ENCODE data around the gene TBC1D24. TPM values are rescaled to one million over a fixed set of nuclear protein-coding genes. Genes with fewer than 3 reads are reported as not detected.

TBC1D24 gene
- 7.1 TPM for polyA plus RNA-seq (2013, experiment 1 of 2)
- polyA plus RNA-seq (2013, experiment 2 of 2): 7.2 TPM

- Histone ChIP-seq H3K4ac (ENCODE audit: low read length) (no peak within 1 kb of the TSS), H4K8ac (ENCODE audit: low read depth, low read length) (peak within 1 kb of the TSS; percentile 82), H4K91ac (ENCODE audit: low read depth, low read length, poor library complexity) (no peak within 1 kb of the TSS), H3K14ac (ENCODE audit: low read length) (peak within 1 kb of the TSS; percentile 94), H2BK15ac (ENCODE audit: low read length) (peak within 1 kb of the TSS; percentile 88), H3K79me1 (ENCODE audit: low read depth, low read length) (peaks cover 13% of the 10 kb centered on the region), H3K27ac (replicated peaks; ENCODE audit: low read length) (no peak within 1 kb of the TSS), H2BK12ac (ENCODE audit: low read length) (peak within 1 kb of the TSS; percentile 54), H3K9me3 (replicated peaks in 1 of 2; ENCODE audit: control insufficient read depth in 2 of 2, insufficient read depth in 1 of 2, low read depth in 1 of 2, low read length in 2 of 2) (no peaks in the 10 kb centered on the region), H3K23ac (ENCODE audit: low read depth, low read length, poor library complexity) (peak within 1 kb of the TSS; percentile 99), H2AK5ac (ENCODE audit: low read depth, low read length) (peak within 1 kb of the TSS; percentile 96), H3K18ac (ENCODE audit: low read length) (peak within 1 kb of the TSS; percentile 100), H3K9ac (ENCODE audit: low read depth, low read length, poor library complexity) (peak within 1 kb of the TSS; percentile 99), H2BK120ac (ENCODE audit: low read depth, low read length) (no peak within 1 kb of the TSS), H2AFZ (ENCODE audit: low read length) (peak within 1 kb of the TSS; percentile 93), H3K27me3 (ENCODE audit: control insufficient read depth in 3 of 3, insufficient read depth in 3 of 3, low read depth in 1 of 3, low read length in 3 of 3) (peaks cover 0 to 22% (median 0%) of the 10 kb centered on the region in 3 experiments), H3K4me2 (ENCODE audit: insufficient read depth, low read length, poor library complexity, severe bottlenecking) (peak within 1 kb of the TSS; percentile 94), H2BK5ac (ENCODE audit: low read length) (peak within 1 kb of the TSS; percentile 82), H3K4me1 (ENCODE audit: control insufficient read depth in 2 of 2, insufficient read depth in 1 of 2, low read depth in 1 of 2, low read length in 2 of 2) (peaks cover 21 to 23% of the 10 kb centered on the region in 2 donors), H3K4me3 (ENCODE audit: low read length in 2 of 2) (peak within 1 kb of the TSS; percentile 79 to 91), H3K36me3 (replicated peaks in 1 of 2; ENCODE audit: control insufficient read depth in 2 of 2, insufficient read depth in 2 of 2, low read length in 2 of 2) (no peaks in the 10 kb centered on the region)
- peak; percentile 86 for DNase-seq (ENCODE audit: low spot score)
- no CpG with 5 or more reads among the region's 77 CpGs for WGBS, 2 donors (ENCODE audit: extremely low coverage in 2 of 2, insufficient read length in 2 of 2, insufficient replicate concordance in 1 of 2)
Measured at GRCh38 chr16:2474877-2475412, at the start of gene TBC1D24. TBC1D24 (plus strand) TSS chr16:2475127; CDS start chr16:2496149, 21,022 bp downstream.

- Histone ChIP-seq H2BK15ac (ENCODE audit: low read length) (no peak overlapping the region), H2AK5ac (ENCODE audit: low read depth, low read length) (peak overlapping the region; percentile 63), H3K18ac (ENCODE audit: low read length) (no peak overlapping the region), H3K27ac (replicated peaks; ENCODE audit: low read length) (no peak overlapping the region), H3K9ac (ENCODE audit: low read depth, low read length, poor library complexity) (no peak overlapping the region), H3K36me3 (replicated peaks in 1 of 2; ENCODE audit: control insufficient read depth in 2 of 2, insufficient read depth in 2 of 2, low read length in 2 of 2) (peaks cover 0 to 5% of the 10 kb centered on the region in 2 donors), H3K4ac (ENCODE audit: low read length) (no peak overlapping the region), H2BK12ac (ENCODE audit: low read length) (peak overlapping the region; percentile 7), H3K23ac (ENCODE audit: low read depth, low read length, poor library complexity) (peak overlapping the region; percentile 17), H3K27me3 (ENCODE audit: control insufficient read depth in 3 of 3, insufficient read depth in 3 of 3, low read depth in 1 of 3, low read length in 3 of 3) (peaks cover 0 to 7% (median 0%) of the 10 kb centered on the region in 3 experiments), H2AFZ (ENCODE audit: low read length) (no peak overlapping the region), H3K79me1 (ENCODE audit: low read depth, low read length) (peaks cover 4% of the 10 kb centered on the region), H3K9me3 (replicated peaks in 1 of 2; ENCODE audit: control insufficient read depth in 2 of 2, insufficient read depth in 1 of 2, low read depth in 1 of 2, low read length in 2 of 2) (no peaks in the 10 kb centered on the region), H3K4me3 (ENCODE audit: low read length in 2 of 2) (no peak overlapping the region), H2BK5ac (ENCODE audit: low read length) (no peak overlapping the region), H2BK120ac (ENCODE audit: low read depth, low read length) (no peak overlapping the region), H3K4me1 (ENCODE audit: control insufficient read depth in 2 of 2, insufficient read depth in 1 of 2, low read depth in 1 of 2, low read length in 2 of 2) (peaks cover 11 to 13% of the 10 kb centered on the region in 2 donors), H4K8ac (ENCODE audit: low read depth, low read length) (no peak overlapping the region), H4K91ac (ENCODE audit: low read depth, low read length, poor library complexity) (no peak overlapping the region), H3K4me2 (ENCODE audit: insufficient read depth, low read length, poor library complexity, severe bottlenecking) (no peak overlapping the region), H3K14ac (ENCODE audit: low read length) (peak overlapping the region; percentile 21)
- DNase-seq (ENCODE audit: low spot score): no peak
- no CpG with 5 or more reads among the region's 13 CpGs for WGBS, 2 donors (ENCODE audit: extremely low coverage in 2 of 2, insufficient read length in 2 of 2, insufficient replicate concordance in 1 of 2)
Measured at GRCh38 chr16:2425825-2426430, 49.0 kb upstream of the TBC1D24 start.

DNA sequence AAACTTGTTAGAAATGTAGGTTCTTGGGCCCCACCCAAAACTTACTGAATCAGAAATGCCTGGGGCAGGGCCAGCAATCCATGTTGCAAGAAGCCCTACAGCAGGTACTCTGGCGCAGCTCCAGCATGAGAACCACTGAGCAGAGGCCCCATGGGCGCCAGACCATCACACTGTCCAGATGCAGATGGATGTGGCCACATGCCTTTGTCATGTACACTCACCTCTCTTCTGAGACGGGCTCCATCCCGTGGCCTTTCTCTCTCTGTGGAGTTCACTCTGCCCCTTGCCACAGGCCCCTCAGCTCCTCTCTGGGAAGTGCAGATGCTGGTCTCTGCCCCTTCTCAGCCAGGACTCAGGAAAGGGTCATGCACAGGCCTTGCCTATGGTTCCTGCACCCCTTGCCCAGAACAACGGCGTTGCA lies 48.0 kb upstream of the TBC1D24 start:
- no peak overlapping the region for H2BK5ac ChIP-seq (ENCODE audit: low read length)
- no peak overlapping the region for H3K4me2 ChIP-seq (ENCODE audit: insufficient read depth, low read length, poor library complexity, severe bottlenecking)
- peaks cover 11 to 13% of the 10 kb centered on the region in 2 donors for H3K4me1 ChIP-seq (ENCODE audit: control insufficient read depth in 2 of 2, insufficient read depth in 1 of 2, low read depth in 1 of 2, low read length in 2 of 2)
- no peak overlapping the region for H4K91ac ChIP-seq (ENCODE audit: low read depth, low read length, poor library complexity)
- H3K79me1 ChIP-seq (ENCODE audit: low read depth, low read length): peaks cover 8% of the 10 kb centered on the region
- peaks cover 3 to 15% of the 10 kb centered on the region in 2 donors for H3K36me3 ChIP-seq (replicated peaks in 1 of 2; ENCODE audit: control insufficient read depth in 2 of 2, insufficient read depth in 2 of 2, low read length in 2 of 2)
- H2AK5ac ChIP-seq (ENCODE audit: low read depth, low read length): no peak overlapping the region
- H3K27ac ChIP-seq (replicated peaks; ENCODE audit: low read length): no peak overlapping the region
- no peak overlapping the region for H3K14ac ChIP-seq (ENCODE audit: low read length)
- no peak overlapping the region for H2BK15ac ChIP-seq (ENCODE audit: low read length)
- peak overlapping the region; percentile 24 for H3K9ac ChIP-seq (ENCODE audit: low read depth, low read length, poor library complexity)
- no peak overlapping the region for H3K18ac ChIP-seq (ENCODE audit: low read length)
- no peak overlapping the region for H3K23ac ChIP-seq (ENCODE audit: low read depth, low read length, poor library complexity)
- WGBS, 2 donors (ENCODE audit: extremely low coverage in 2 of 2, insufficient read length in 2 of 2, insufficient replicate concordance in 1 of 2): no CpG with 5 or more reads among the region's 6 CpGs
- H3K4ac ChIP-seq (ENCODE audit: low read length): no peak overlapping the region
- no peak overlapping the region for H2AFZ ChIP-seq (ENCODE audit: low read length)
- DNase-seq (ENCODE audit: low spot score): no peak
- H2BK12ac ChIP-seq (ENCODE audit: low read length): no peak overlapping the region
- peaks cover 0 to 5% (median 0%) of the 10 kb centered on the region in 3 experiments for H3K27me3 ChIP-seq (ENCODE audit: control insufficient read depth in 3 of 3, insufficient read depth in 3 of 3, low read depth in 1 of 3, low read length in 3 of 3)
- no peaks in the 10 kb centered on the region for H3K9me3 ChIP-seq (replicated peaks in 1 of 2; ENCODE audit: control insufficient read depth in 2 of 2, insufficient read depth in 1 of 2, low read depth in 1 of 2, low read length in 2 of 2)
- no peak overlapping the region for H3K4me3 ChIP-seq (ENCODE audit: low read length in 2 of 2)
- H2BK120ac ChIP-seq (ENCODE audit: low read depth, low read length): no peak overlapping the region
- H4K8ac ChIP-seq (ENCODE audit: low read depth, low read length): no peak overlapping the region

GRCh38 chr16:2427526-2427925 lies 47.4 kb upstream of the TBC1D24 start:
- Histone ChIP-seq H3K4ac (ENCODE audit: low read length) (no peak overlapping the region), H2AK5ac (ENCODE audit: low read depth, low read length) (no peak overlapping the region), H3K18ac (ENCODE audit: low read length) (no peak overlapping the region), H3K23ac (ENCODE audit: low read depth, low read length, poor library complexity) (no peak overlapping the region), H3K4me2 (ENCODE audit: insufficient read depth, low read length, poor library complexity, severe bottlenecking) (no peak overlapping the region), H3K27ac (replicated peaks; ENCODE audit: low read length) (no peak overlapping the region), H2BK15ac (ENCODE audit: low read length) (no peak overlapping the region), H3K79me1 (ENCODE audit: low read depth, low read length) (peaks cover 8% of the 10 kb centered on the region), H3K9ac (ENCODE audit: low read depth, low read length, poor library complexity) (no peak overlapping the region), H4K91ac (ENCODE audit: low read depth, low read length, poor library complexity) (no peak overlapping the region), H3K27me3 (ENCODE audit: control insufficient read depth in 3 of 3, insufficient read depth in 3 of 3, low read depth in 1 of 3, low read length in 3 of 3) (no peaks in the 10 kb centered on the region), H3K36me3 (replicated peaks in 1 of 2; ENCODE audit: control insufficient read depth in 2 of 2, insufficient read depth in 2 of 2, low read length in 2 of 2) (peaks cover 7 to 20% of the 10 kb centered on the region in 2 donors), H3K14ac (ENCODE audit: low read length) (no peak overlapping the region), H4K8ac (ENCODE audit: low read depth, low read length) (no peak overlapping the region), H2BK12ac (ENCODE audit: low read length) (no peak overlapping the region), H3K4me1 (ENCODE audit: control insufficient read depth in 2 of 2, insufficient read depth in 1 of 2, low read depth in 1 of 2, low read length in 2 of 2) (peaks cover 11 to 13% of the 10 kb centered on the region in 2 donors), H2BK5ac (ENCODE audit: low read length) (no peak overlapping the region), H3K9me3 (replicated peaks in 1 of 2; ENCODE audit: control insufficient read depth in 2 of 2, insufficient read depth in 1 of 2, low read depth in 1 of 2, low read length in 2 of 2) (no peaks in the 10 kb centered on the region), H3K4me3 (ENCODE audit: low read length in 2 of 2) (no peak overlapping the region), H2AFZ (ENCODE audit: low read length) (no peak overlapping the region), H2BK120ac (ENCODE audit: low read depth, low read length) (no peak overlapping the region)
- DNase-seq (ENCODE audit: low spot score): no peak
- 100% methylated on average over 2 of the region's 4 CpGs; no CpG with 5 or more reads in 1 of the 2 donors for WGBS, 2 donors (ENCODE audit: extremely low coverage in 2 of 2, insufficient read length in 2 of 2, insufficient replicate concordance in 1 of 2)
